Fibroblast of villous mesenchyme (primary cell): Measurements from ENCODE around the gene CLHC1. TPM values are rescaled to one million over a fixed set of nuclear protein-coding genes. Genes with fewer than 3 reads are reported as not detected.

Experiments used
- DNase-seq: peaks from one replicate; pipeline ENCODE4 v3.0.0-alpha.2; 2010; ENCODE audit warnings: low read depth
- H3K4me3 ChIP-seq: 2 replicates; pipeline ENCODE4 v1.5.1; 2011; ENCODE audit warnings: low read depth, mild to moderate bottlenecking, low read length
- total RNA-seq: library from RNA; depleted of rRNA; stranded (reverse); fragments of >200 nt; gene quantifications from 2 replicates; pipeline ENCODE4 v1.2.3, GENCODE V29; 2012
- TF ChIP-seq, protein P1 (sequence below): IDR thresholded peaks from 2 replicates; pipeline ENCODE4 v1.5.1; 2012; ENCODE audit warnings: low read depth, mild to moderate bottlenecking, low read length; ENCODE audit not compliant: insufficient read depth

CLHC1 gene
- total RNA-seq, 1 donor = 18.1 TPM

DNA sequence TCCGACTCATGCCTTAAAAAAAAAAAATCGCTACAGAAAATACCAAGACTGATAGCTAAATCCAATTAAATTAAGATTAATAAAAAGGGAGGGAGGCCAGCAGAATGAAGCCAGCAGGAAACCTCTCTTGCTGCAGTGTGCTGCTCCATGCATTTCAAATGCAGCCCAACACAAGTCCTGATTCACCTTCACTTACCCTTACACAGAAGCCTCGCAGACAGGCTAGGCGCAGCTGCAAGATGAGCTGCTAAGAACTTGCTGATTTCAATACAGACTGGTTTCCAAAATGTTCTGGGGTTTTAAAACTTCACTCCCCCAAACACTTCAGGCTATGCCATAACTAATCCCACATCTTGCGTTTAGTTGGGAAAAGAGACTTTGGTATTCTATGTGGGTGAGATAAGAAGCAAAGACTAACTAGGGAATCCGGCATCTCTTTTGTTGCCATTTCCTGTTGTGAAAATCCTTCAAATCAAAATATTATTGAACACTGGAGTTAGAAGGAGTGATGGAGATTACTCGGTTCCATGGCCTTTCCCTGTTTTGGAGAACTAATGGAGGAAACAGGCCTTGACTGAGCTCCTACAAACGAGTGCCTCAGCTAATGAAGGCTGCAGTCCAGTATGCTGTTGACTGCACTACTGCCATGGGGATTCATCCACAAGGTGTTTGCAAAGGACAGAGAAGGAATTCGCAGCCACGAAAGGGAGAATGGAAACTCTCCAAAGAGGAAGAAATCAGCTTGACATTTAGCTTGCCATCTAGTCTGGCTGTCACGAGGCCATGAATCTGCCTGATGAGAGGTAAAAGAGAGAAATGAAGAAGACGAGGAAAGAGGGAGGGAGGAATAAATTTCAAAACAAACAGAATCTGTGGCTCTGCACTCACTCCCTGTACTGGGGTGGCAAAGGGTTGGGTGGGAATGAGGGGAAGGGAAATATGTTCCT lies 67.3 kb downstream of the CLHC1 start:
- TF ChIP-seq, protein P1, sequence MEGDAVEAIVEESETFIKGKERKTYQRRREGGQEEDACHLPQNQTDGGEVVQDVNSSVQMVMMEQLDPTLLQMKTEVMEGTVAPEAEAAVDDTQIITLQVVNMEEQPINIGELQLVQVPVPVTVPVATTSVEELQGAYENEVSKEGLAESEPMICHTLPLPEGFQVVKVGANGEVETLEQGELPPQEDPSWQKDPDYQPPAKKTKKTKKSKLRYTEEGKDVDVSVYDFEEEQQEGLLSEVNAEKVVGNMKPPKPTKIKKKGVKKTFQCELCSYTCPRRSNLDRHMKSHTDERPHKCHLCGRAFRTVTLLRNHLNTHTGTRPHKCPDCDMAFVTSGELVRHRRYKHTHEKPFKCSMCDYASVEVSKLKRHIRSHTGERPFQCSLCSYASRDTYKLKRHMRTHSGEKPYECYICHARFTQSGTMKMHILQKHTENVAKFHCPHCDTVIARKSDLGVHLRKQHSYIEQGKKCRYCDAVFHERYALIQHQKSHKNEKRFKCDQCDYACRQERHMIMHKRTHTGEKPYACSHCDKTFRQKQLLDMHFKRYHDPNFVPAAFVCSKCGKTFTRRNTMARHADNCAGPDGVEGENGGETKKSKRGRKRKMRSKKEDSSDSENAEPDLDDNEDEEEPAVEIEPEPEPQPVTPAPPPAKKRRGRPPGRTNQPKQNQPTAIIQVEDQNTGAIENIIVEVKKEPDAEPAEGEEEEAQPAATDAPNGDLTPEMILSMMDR = no peak
- DNase-seq = no peak
- no peak overlapping the region for H3K4me3 ChIP-seq

DNA sequence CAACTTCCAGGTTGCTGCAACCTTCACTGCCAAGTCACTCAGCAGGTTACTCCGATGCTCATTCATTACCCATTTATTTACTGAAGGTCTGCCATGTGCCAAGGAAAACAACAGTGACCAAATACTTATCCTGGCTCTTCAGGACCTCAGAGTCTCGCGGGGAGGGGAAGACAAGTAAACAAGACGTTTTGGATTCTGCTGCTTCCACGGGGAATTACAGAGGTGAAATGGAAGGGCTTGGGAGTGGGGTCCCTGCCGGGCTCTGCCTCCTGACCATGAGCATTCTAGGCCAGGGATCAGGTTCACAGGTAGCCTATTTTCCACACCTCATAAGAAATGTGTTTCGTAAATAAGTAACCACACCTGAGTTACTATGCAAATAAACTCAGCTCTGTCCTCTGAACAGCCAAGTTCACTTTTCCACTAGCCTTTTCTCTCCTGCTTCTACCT lies 68.1 kb downstream of the CLHC1 start:
- DNase-seq = no peak
- TF ChIP-seq, protein P1 = no peak
- H3K4me3 ChIP-seq = no peak overlapping the region

DNA sequence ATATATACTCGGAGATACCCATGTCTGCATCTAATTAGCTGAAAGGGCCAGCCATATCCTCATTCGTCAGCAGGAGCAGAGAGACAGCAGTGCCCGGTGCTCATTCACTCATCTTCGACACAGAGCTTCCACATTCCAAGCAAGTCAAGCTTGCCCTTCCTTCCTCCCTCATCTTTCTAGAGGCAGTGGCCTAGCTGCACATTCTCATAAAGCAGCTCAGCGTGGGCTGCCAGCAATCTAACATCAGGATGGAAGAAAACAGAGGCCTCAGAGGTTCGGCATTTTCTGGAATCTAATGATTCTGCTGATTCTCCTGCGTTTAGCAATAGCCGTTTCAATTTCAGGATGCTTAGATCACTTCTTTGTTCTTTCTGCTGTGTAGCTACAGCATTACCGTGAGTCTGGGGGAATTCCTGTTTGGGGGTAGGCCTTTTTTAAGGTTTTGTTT lies 68.8 kb downstream of the CLHC1 start:
- TF ChIP-seq, protein P1 = no peak
- DNase-seq = peak; percentile 66
- no peak overlapping the region for H3K4me3 ChIP-seq

DNA sequence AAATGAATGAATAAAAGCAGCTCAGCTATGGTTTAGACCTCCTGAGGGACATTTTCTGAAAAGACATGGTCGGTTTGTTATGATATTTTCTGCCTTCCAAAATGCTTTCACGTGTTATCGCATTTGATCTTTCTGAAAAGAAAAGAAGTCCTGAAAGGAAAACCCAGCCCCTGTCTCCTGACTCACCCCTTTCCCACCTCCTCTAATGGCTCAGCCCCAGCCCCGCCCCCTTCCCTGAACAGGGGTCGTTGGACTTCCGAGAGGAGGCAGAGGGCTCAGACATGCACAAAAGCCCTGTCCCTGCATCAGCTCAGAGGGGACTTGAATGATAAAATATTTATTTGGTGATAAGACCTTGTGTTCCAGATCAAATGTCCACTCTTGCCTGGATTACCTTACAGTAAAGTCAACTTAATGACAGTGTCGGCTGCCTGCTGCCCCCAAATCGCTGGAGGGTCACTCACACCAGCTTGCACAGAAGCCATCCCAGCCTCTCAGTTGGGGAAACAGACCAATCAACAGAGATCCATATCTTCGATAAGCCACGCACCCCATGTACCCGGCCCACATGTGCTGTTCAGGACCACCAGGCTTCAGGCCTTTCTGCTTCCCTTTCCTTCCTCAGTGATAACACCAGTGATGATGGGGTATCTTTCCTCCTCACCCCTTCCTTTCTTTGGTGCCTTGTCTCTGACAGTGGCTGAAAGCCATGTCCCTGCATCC lies 69.6 kb downstream of the CLHC1 start:
- TF ChIP-seq, protein P1 = no peak
- no peak overlapping the region for H3K4me3 ChIP-seq
- no peak for DNase-seq

DNA sequence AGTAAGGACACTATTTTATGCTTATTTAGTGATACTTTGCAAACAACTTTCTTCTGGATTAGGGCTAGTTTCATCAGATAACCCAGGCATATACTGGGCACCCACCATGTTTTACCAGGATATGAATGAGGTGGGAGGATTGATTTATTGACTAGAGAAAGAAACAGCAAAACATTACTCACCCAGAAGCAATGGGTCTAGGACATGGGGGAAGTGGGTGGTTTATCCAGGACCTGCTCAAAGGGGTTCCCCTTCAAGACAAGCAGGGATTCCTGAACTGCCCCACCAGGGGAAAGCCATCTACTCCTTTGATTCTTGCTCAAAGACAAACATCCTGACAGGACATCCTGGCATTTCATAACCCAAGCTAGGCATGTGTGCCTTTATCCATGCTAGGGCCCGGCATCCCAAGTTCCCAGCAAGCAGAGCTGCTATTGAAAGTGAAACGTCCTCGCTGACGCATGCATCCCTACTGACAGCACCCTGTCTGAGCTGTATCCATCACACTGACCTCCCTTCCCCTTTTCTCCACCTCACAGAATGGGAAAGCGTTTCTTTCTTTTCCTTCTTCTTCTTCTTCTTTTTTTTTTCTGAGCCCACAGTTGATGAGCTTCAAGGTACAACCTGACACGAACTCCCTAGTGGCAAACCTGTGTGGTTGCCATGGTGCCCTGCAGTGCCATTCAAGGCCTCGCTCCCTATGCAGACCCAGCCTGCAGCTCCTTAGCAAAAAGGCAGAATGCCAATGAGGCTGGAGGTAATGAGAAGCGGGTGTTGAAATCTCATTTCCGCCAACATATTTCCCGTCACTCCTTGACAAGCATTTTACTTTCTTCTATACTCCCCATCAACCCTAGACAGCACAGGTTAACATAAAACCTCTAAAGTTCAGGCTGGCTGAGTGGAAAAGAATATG lies 70.5 kb downstream of the CLHC1 start:
- TF ChIP-seq, protein P1 = no peak
- H3K4me3 ChIP-seq = no peak overlapping the region
- DNase-seq = no peak

DNA sequence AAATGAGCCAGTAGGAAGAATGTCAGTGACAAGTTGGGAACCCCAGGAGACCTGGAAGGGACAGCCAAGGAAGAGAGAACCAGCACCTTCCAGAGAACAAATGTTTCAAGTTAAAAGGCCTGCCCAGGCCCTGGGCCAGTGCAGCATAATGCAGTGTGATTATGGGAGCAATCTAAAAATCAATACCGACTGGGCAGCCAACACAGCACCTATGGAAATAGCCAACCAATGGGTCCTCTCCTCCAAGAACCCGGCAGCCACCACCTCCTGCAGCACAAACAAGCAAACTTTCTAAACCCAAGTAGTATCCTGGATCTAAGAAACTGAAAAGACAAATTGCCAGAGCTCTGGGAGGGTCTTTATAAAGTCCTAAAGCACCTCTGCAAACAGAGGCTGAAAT lies 71.7 kb downstream of the CLHC1 start:
- DNase-seq = no peak
- H3K4me3 ChIP-seq = no peak overlapping the region
- TF ChIP-seq, protein P1 = no peak
